B cell (primary cell): ENCODE measurements around the gene MAG.

Experiments used
- CTCF ChIP-seq: fragments of 200-600 bp; IDR thresholded peaks from one replicate; pipeline ENCODE4 v1.8.0; 2022; ENCODE audit warnings: antibody characterized with exemption, mild to moderate bottlenecking
- EZH2 ChIP-seq: IDR thresholded peaks from 2 replicates; pipeline ENCODE4 v1.6.1; 2012; ENCODE audit warnings: borderline replicate concordance, low read depth, mild to moderate bottlenecking, moderate library complexity, low read length; ENCODE audit not compliant: insufficient read depth, poor library complexity, severe bottlenecking

- TF ChIP-seq CTCF (no peak), EZH2 (no peak)
These were observed 35.7 kb downstream of the MAG start for GRCh38 chr19:35327642-35328041.
